ENCODE data around the gene STIP1. TPM values are rescaled to one million over a fixed set of nuclear protein-coding genes. Genes with fewer than 3 reads are reported as not detected.

STIP1 gene
- total and polyA plus RNA-seq, 2 of the 8 experiments (the other 6 are each of a cell fraction or from before 2014, with no cell fraction given): 140 to 329 TPM

DNA sequence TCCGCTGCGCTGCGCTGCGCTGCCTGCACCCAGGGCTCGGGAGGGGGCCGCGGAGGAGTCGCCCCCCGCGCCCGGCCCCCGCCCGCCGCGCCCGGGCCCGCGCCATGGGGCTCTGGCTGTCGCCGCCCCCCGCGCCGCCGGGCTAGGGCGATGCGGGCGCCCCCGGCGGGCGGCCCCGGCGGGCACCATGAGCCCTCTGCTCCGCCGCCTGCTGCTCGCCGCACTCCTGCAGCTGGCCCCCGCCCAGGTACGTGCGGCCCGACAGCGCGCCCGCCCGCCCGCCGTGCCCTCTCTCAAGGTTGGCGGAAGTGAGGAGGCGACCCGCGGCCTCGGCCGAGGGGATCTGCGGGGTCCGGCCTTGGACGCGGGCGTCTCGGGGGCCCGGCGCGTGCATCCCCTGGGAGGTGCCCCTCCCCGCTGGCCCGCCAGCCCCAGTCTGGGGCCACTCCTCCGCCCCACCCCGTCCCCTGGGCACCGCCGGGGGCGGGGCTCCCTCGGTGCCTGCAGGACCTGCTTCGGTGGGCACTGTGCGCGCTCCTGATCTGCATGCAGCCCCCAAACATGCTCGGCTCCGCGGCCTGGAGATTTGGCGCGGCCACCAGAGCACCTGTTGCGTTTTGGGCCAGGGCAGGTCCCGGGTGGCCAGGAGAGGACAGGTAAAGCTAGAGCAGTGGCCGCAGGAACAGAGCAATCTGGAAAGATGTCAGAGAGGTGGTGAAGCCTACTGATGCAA lies 48.8 kb downstream of the STIP1 start:
- DNase-seq (ENCODE audit: low read depth in 1 of 2, low spot score in 2 of 2) (peak in 1 of 2 experiments; percentile 70), FAIRE-seq (no peak)
- Histone ChIP-seq H3K27me3 (replicated peaks in 1 of 4; ENCODE audit: control insufficient read depth in 3 of 4, extremely low read depth in 1 of 4, insufficient read depth in 3 of 4, low read length in 3 of 4) (peaks cover 0 to 12% (median 6%) of the 10 kb centered on the region in 4 experiments; a peak in 4 of 7 replicates), H3K9ac (replicated peaks in 1 of 4; ENCODE audit: extremely low read depth in 1 of 4, low read depth in 3 of 4, low read length in 3 of 4) (peak overlapping the region in 1 of 4 experiments; percentile 34; a peak in 2 of 7 replicates), H3K4me2 (ENCODE audit: insufficient read depth in 1 of 2, low read depth in 2 of 2, low read length in 2 of 2) (peak overlapping the region; percentile 50 to 87), H3K23ac (ENCODE audit: insufficient read length) (no peak overlapping the region), H4K20me1 (replicated peaks in 1 of 2; ENCODE audit: control insufficient read depth in 1 of 2, insufficient read depth in 2 of 2, low read length in 2 of 2) (peaks cover 0 to 6% of the 10 kb centered on the region in 2 experiments), H3K79me2 (ENCODE audit: control insufficient read depth in 1 of 2, insufficient read depth in 2 of 2, low read length in 2 of 2) (no peaks in the 10 kb centered on the region), H3K4ac (replicated peaks; ENCODE audit: insufficient read length, low read depth, low read length) (no peak overlapping the region), H3K4me3 (ENCODE audit: extremely low read depth in 1 of 4, insufficient read depth in 2 of 4, low read depth in 3 of 4, low read length in 4 of 4) (peak overlapping the region; percentile 39 to 70 (median 52)), H3K36me3 (ENCODE audit: control insufficient read depth in 2 of 4, insufficient read depth in 4 of 4, low read length in 3 of 4) (peaks cover 0 to 5% (median 1%) of the 10 kb centered on the region in 4 experiments; a peak in 1 of 8 replicates), H3K79me1 (ENCODE audit: low read depth, low read length) (no peaks in the 10 kb centered on the region; the same call in 1 of the 2 replicates), H3K23me2 (ENCODE audit: low read depth, low read length) (peaks cover 15% of the 10 kb centered on the region), H3K14ac (ENCODE audit: insufficient read length) (no peak overlapping the region), H2AK5ac (ENCODE audit: low read depth, low read length) (no peak overlapping the region), H3K4me1 (replicated peaks in 1 of 4; ENCODE audit: control insufficient read depth in 3 of 4, insufficient read depth in 4 of 4, low read length in 3 of 4) (peaks cover 0 to 14% (median 4%) of the 10 kb centered on the region in 4 experiments; a peak in 5 of 7 replicates), H4K5ac (ENCODE audit: insufficient read length, low read depth, low read length) (no peak overlapping the region), H2BK120ac (replicated peaks; ENCODE audit: low read depth, low read length) (no peak overlapping the region), H2BK12ac (ENCODE audit: low read depth, low read length) (no peak overlapping the region), H2BK20ac (ENCODE audit: low read length) (no peak overlapping the region), H4K8ac (ENCODE audit: extremely low read depth, insufficient read depth, low read length) (peak overlapping the region; percentile 83; the same call in 1 of the 2 replicates), H4K91ac (replicated peaks; ENCODE audit: insufficient read length, low read length) (no peak overlapping the region), H2BK5ac (ENCODE audit: low read depth, low read length) (no peak overlapping the region), H3K27ac (ENCODE audit: low read depth, low read length) (no peak overlapping the region), H3K9me3 (ENCODE audit: insufficient read depth in 2 of 2, low read depth in 1 of 2, low read length in 1 of 2) (no peaks in the 10 kb centered on the region), H3K18ac (ENCODE audit: extremely low read depth, low read length) (no peak overlapping the region; the same call in 1 of the 2 replicates), H2AFZ (ENCODE audit: low read length) (no peak overlapping the region), H3K56ac (replicated peaks; ENCODE audit: insufficient read length, low read depth, low read length) (no peak overlapping the region), H2BK15ac (ENCODE audit: low read length) (no peak overlapping the region)
- 11% methylated on average over 22 of the region's 80 CpGs; no CpG with 5 or more reads in 1 of the 2 experiments for WGBS, 2 experiments (ENCODE audit: extremely low coverage in 1 of 2, insufficient coverage in 1 of 2, insufficient read length in 1 of 2, insufficient replicate concordance in 2 of 2, low coverage in 1 of 2, low lambda C conversion rate in 2 of 2, missing lambda C conversion rate in 1 of 2)
- ChIA-PET CTCF (ENCODE audit: partially characterized antibody) (interaction anchor here (0.6 to 8.6 kb wide), 6 partner anchors 13 to 132 kb away, joined by 3 to 51 read pairs (median 5); partner anchors contain the start of genes FERMT3 and PLCB3), POLR2A (ENCODE audit: partially characterized antibody) (interaction anchor here (0.7 to 11.9 kb wide), 7 partner anchors 11 to 35 kb away, joined by 3 to 190 read pairs (median 5); partner anchors contain the start of genes FKBP2, PLCB3 and PPP1R14B)
- TF ChIP-seq POU5F1 (IDR thresholded peaks at IDR 0.05; ENCODE audit: low read depth, low read length): no peak

Data from H1 (cell line).